Camera-type eye (tissue), 1 donor: ENCODE measurements around the gene SPEG. TPM values are rescaled to one million over a fixed set of nuclear protein-coding genes. Genes with fewer than 3 reads are reported as not detected.

Source experiments
- total RNA-seq: library from RNA; depleted of rRNA; stranded (reverse); fragments of >200 nt; gene quantifications from one replicate; pipeline ENCODE4 v1.2.3, GENCODE V29; 2014

Gene SPEG
- 17.4 TPM for total RNA-seq

GRCh38 chr2:219434718-219435525 lies at the start of gene SPEG:
TSS of gene SPEG (plus strand) at chr2:219434843. CDS start at chr2:219434978, 135 bp downstream.

GRCh38 chr2:219387306-219388120 lies 47.1 kb upstream of the SPEG start, which contains the start of gene DNPEP:
TSS of gene DNPEP (minus strand) at chr2:219387912. CDS start at chr2:219387794, 118 bp downstream.

GRCh38 chr2:219418155-219419011 lies 16.3 kb upstream of the SPEG start, which contains the start of gene DES:
TSS of gene DES (plus strand) at chr2:219418377. CDS start at chr2:219418463, 86 bp downstream.

GRCh38 chr2:219498280-219499057 lies 63.8 kb downstream of the SPEG start, which contains the start of gene GMPPA:
TSS of gene GMPPA (plus strand) at chr2:219498891. CDS start at chr2:219499976, 1,085 bp downstream.

GRCh38 chr2:219514196-219514761 lies 79.6 kb downstream of the SPEG start, which contains the start of gene ASIC4:
TSS of gene ASIC4 (plus strand) at chr2:219514482. CDS start at chr2:219514725, 243 bp downstream.

GRCh38 chr2:219543596-219544358 lies 109.1 kb downstream of the SPEG start, which contains the start of the genes CHPF and TMEM198:
TSS of gene CHPF (minus strand) at chr2:219543809. CDS start at chr2:219543538, 271 bp downstream.
TSS of gene TMEM198 (plus strand) at chr2:219544028. CDS start at chr2:219544728, 700 bp downstream.

Other genes with a start within 250 kb of the SPEG start
- gene ZFAND2B, start 228.1 kb upstream of the SPEG start, total RNA-seq, result 22.6 TPM
- gene ABCB6, start 215.9 kb upstream of the SPEG start, total RNA-seq, result 24.2 TPM
- 46.7 TPM for gene ATG9A, start 205.2 kb upstream of the SPEG start, total RNA-seq
- 91.3 TPM for gene ANKZF1, start 205.0 kb upstream of the SPEG start, total RNA-seq
- 15.2 TPM for gene GLB1L, start 189.4 kb upstream of the SPEG start, total RNA-seq
- gene STK16, start 189.4 kb upstream of the SPEG start, total RNA-seq, result 17.9 TPM
- gene TUBA4B, start 181.6 kb upstream of the SPEG start, total RNA-seq, result not detected
- 20.5 TPM for gene TUBA4A, start 180.9 kb upstream of the SPEG start, total RNA-seq
- 91.9 TPM for gene DNAJB2, start 155.5 kb upstream of the SPEG start, total RNA-seq
- gene PTPRN, start 125.4 kb upstream of the SPEG start, total RNA-seq, result 22.0 TPM
- not detected for gene RESP18, start 102.1 kb upstream of the SPEG start, total RNA-seq
- gene DNPEP, start 46.9 kb upstream of the SPEG start, total RNA-seq, result 32.5 TPM
- 249 TPM for gene DES, start 16.5 kb upstream of the SPEG start, total RNA-seq
- gene GMPPA, start 64.0 kb downstream of the SPEG start, total RNA-seq, result 25.4 TPM
- 28.8 TPM for gene ASIC4, start 79.6 kb downstream of the SPEG start, total RNA-seq
- gene CHPF, start 109.0 kb downstream of the SPEG start, total RNA-seq, result 165 TPM
- 8.6 TPM for gene TMEM198, start 109.2 kb downstream of the SPEG start, total RNA-seq
- 149 TPM for gene OBSL1, start 136.7 kb downstream of the SPEG start, total RNA-seq
- 0.82 TPM for gene INHA, start 137.5 kb downstream of the SPEG start, total RNA-seq
- gene STK11IP, start 163.0 kb downstream of the SPEG start, total RNA-seq, result 29.1 TPM
- 9.8 TPM for gene SLC4A3, start 192.8 kb downstream of the SPEG start, total RNA-seq